HCT116 (cell line): ENCODE data around the gene ATG9A. TPM values are rescaled to one million over a fixed set of nuclear protein-coding genes. Genes with fewer than 3 reads are reported as not detected.

Experiments used
- ATAC-seq: fragments of 200-7000 bp; cut with Tn5 transposase; 2 replicates; pipeline ENCODE4 v1.9.1; 2020; ENCODE audit warnings: mild to moderate bottlenecking, moderate library complexity
- BruUV-seq: library from RNA; stranded (reverse); fragments of 400-500 nt; replicated peaks from 2 replicates; lab custom pipeline; 2021; lab: Mats Ljungman, UMichigan
- CTCF ChIA-PET: fragments of 300-600 bp; sonication (Branson Sonifier 250); formaldehyde crosslinking; loops from one replicate; lab custom pipeline; 2021; ENCODE audit warnings: antibody characterized with exemption; lab: Charles Lee
- POLR2A ChIA-PET: fragments of 300-600, 350-600 bp; sonication (Branson Sonifier 250); formaldehyde crosslinking; loops from one replicate; lab custom pipeline; 2021; ENCODE audit warnings: antibody characterized with exemption; lab: Charles Lee
- RAD21 ChIA-PET, 2 experiments: fragments of 300-600 bp; sonication (Branson Sonifier 250); formaldehyde crosslinking; loops; one replicate each; lab custom pipeline; 2023; ENCODE audit warnings: low total read pairs in 2 of 2; ENCODE audit not compliant: uncharacterized antibody in 2 of 2, unreplicated experiment in 2 of 2, low non-redundant PET in 1 of 2; lab: Charles Lee
- DNase-seq: peaks from one replicate; pipeline ENCODE4 v3.0.0-alpha.2; 2010; ENCODE audit warnings: low read depth, low spot score
- H2AFZ ChIP-seq: fragments of 200-600 bp; shearing (Covaris generic), sonication (generic); 2 replicates; pipeline ENCODE4 v1.6.1; 2017; ENCODE audit warnings: low read depth, mixed run types, mixed read lengths, antibody characterized with exemption, low read length; ENCODE audit not compliant: poor library complexity, severe bottlenecking
- H3K27ac ChIP-seq: 2 replicates; pipeline ENCODE4 v1.5.1; 2012; ENCODE audit warnings: low read depth, low read length
- H3K27me3 ChIP-seq: fragments of 200-600 bp; sonication (generic); 2 replicates; pipeline ENCODE4 v1.6.1; 2016; ENCODE audit warnings: mixed run types, low read length, mixed read lengths; ENCODE audit not compliant: insufficient read depth
- H3K36me3 ChIP-seq, 2 experiments: fragments of 200-500 bp in 1 of 2; fragments of 200-600 bp in 1 of 2; sonication (Bioruptor generic) in 1 of 2; sonication (generic) in 1 of 2; 2 replicates each; pipeline versions ENCODE4 v1.5.1 to v1.6.1; 2014 to 2016; ENCODE audit warnings: low read length in 2 of 2, inconsistent platforms in 1 of 2, mixed read lengths in 1 of 2, mixed run types in 1 of 2; ENCODE audit not compliant: insufficient read depth in 2 of 2, control insufficient read depth in 1 of 2
- H3K4me1 ChIP-seq, 2 experiments: fragments of 200-600 bp in 1 of 2; sonication (generic) in 1 of 2; 2 replicates each; pipeline versions ENCODE4 v1.5.1 to v1.6.1; 2012 to 2017; ENCODE audit warnings: low read length in 2 of 2, inconsistent platforms in 1 of 2, mild to moderate bottlenecking in 1 of 2, mixed read lengths in 1 of 2, mixed run types in 1 of 2, moderate library complexity in 1 of 2; ENCODE audit not compliant: insufficient read depth in 2 of 2, control insufficient read depth in 1 of 2
- H3K4me2 ChIP-seq: fragments of 200-600 bp; sonication (generic); 2 replicates; pipeline ENCODE4 v1.6.1; 2017; ENCODE audit warnings: mixed run types, low read length, mixed read lengths
- H3K4me3 ChIP-seq, 2 experiments: fragments of 200-600 bp in 1 of 2; sonication (generic) in 1 of 2; replicated peaks in 1 of 2; 2 replicates each; pipeline ENCODE4 v1.5.1; 2011 to 2016; ENCODE audit warnings: low read length in 2 of 2, control low read depth in 1 of 2, low read depth in 1 of 2, mild to moderate bottlenecking in 1 of 2, mixed read lengths in 1 of 2, mixed run types in 1 of 2
- H3K79me2 ChIP-seq: fragments of 200-600 bp; sonication (generic); 2 replicates; pipeline ENCODE4 v1.6.1; 2017; ENCODE audit warnings: mild to moderate bottlenecking, mixed run types, low read length, moderate library complexity, mixed read lengths; ENCODE audit not compliant: insufficient read depth
- H3K9ac ChIP-seq: fragments of 200-600 bp; sonication (generic); 2 replicates; pipeline ENCODE4 v1.6.1; 2016; ENCODE audit warnings: low read length, mixed read lengths
- H3K9me2 ChIP-seq: fragments of 200-600 bp; sonication (generic), shearing (Covaris generic); 2 replicates; pipeline ENCODE4 v1.6.1; 2017; ENCODE audit warnings: mixed run types, mild to moderate bottlenecking, moderate library complexity; ENCODE audit not compliant: insufficient read depth
- H3K9me3 ChIP-seq, 2 experiments: fragments of 200-500 bp in 1 of 2; fragments of 200-600 bp in 1 of 2; sonication (Bioruptor generic) in 1 of 2; sonication (generic) in 1 of 2; 2 replicates each; pipeline ENCODE4 v1.6.1; 2014 to 2017; ENCODE audit warnings: low read length in 2 of 2, mixed read lengths in 2 of 2, inconsistent platforms in 1 of 2, low read depth in 1 of 2, mild to moderate bottlenecking in 1 of 2, mixed run types in 1 of 2, moderate library complexity in 1 of 2; ENCODE audit not compliant: control insufficient read depth in 1 of 2, insufficient read depth in 1 of 2
- H4K20me1 ChIP-seq: fragments of 200-600 bp; sonication (generic), shearing (Covaris generic); 2 replicates; pipeline ENCODE4 v1.6.1; 2017; ENCODE audit warnings: mixed run types, mild to moderate bottlenecking, moderate library complexity; ENCODE audit not compliant: insufficient read depth
- ATF3 ChIP-seq: IDR thresholded peaks from 2 replicates; pipeline ENCODE4 v1.6.1; 2012
- CBX3 ChIP-seq: IDR thresholded peaks from 2 replicates; pipeline ENCODE4 v1.6.1; 2012; ENCODE audit warnings: low read depth
- CEBPB ChIP-seq: IDR thresholded peaks from 2 replicates; pipeline ENCODE4 v1.6.1; 2012; ENCODE audit warnings: low read depth
- CTCF ChIP-seq, 3 experiments: fragments of 200-600 bp in 1 of 3; sonication (generic) in 1 of 3; IDR thresholded peaks in 2 of 3; conservative IDR thresholded peaks in 1 of 3; 2 replicates each; pipeline ENCODE4 v1.5.1; 2012 to 2017; ENCODE audit warnings: low read depth in 2 of 3, low read length in 2 of 3, antibody characterized with exemption in 1 of 3, borderline replicate concordance in 1 of 3, control low read depth in 1 of 3, mild to moderate bottlenecking in 1 of 3, mixed read lengths in 1 of 3, mixed run types in 1 of 3, moderate library complexity in 1 of 3; ENCODE audit not compliant: insufficient read depth in 1 of 3
- EGR1 ChIP-seq: IDR thresholded peaks from 2 replicates; pipeline ENCODE4 v1.6.1; 2012; ENCODE audit warnings: low read depth
- ELF1 ChIP-seq: IDR thresholded peaks from 2 replicates; pipeline ENCODE4 v1.6.1; 2012; ENCODE audit warnings: low read depth, borderline replicate concordance
- EZH2phosphoT487 ChIP-seq: fragments of 200-600 bp; IDR thresholded peaks from 2 replicates; pipeline ENCODE4 v1.6.1; 2018; ENCODE audit warnings: antibody characterized with exemption, borderline replicate concordance
- JUND ChIP-seq: IDR thresholded peaks from 2 replicates; pipeline ENCODE4 v1.6.1; 2012
- MAX ChIP-seq: IDR thresholded peaks from 2 replicates; pipeline ENCODE4 v1.6.1; 2012
- POLR2A ChIP-seq: IDR thresholded peaks from 2 replicates; pipeline ENCODE4 v1.7.0; 2011; ENCODE audit warnings: borderline replicate concordance; ENCODE audit not compliant: insufficient read depth, insufficient read length; ENCODE audit errors: extremely low read depth
- RAD21 ChIP-seq: IDR thresholded peaks from 2 replicates; pipeline ENCODE4 v1.6.1; 2012; ENCODE audit warnings: low read depth, mild to moderate bottlenecking
- SIN3A ChIP-seq: IDR thresholded peaks from 2 replicates; pipeline ENCODE4 v1.6.1; 2012; ENCODE audit warnings: low read depth
- SP1 ChIP-seq: IDR thresholded peaks from 2 replicates; pipeline ENCODE4 v1.6.1; 2012; ENCODE audit warnings: low read depth
- TCF7L2 ChIP-seq: IDR thresholded peaks from 2 replicates; pipeline ENCODE4 v1.7.0; 2011; ENCODE audit warnings: borderline replicate concordance, inconsistent platforms; ENCODE audit not compliant: insufficient read depth, insufficient read length; ENCODE audit errors: extremely low read depth
- YY1 ChIP-seq: IDR thresholded peaks from 2 replicates; pipeline ENCODE4 v1.6.1; 2011; ENCODE audit warnings: low read length, low read depth, moderate library complexity, mild to moderate bottlenecking; ENCODE audit not compliant: insufficient replicate concordance; ENCODE audit errors: extremely low read depth
- ZFX ChIP-seq: fragments of 450-650 bp; IDR thresholded peaks from 2 replicates; pipeline ENCODE4 v1.6.1; 2017
- ZNF274 ChIP-seq: fragments of 200-500 bp; sonication (Bioruptor generic); IDR thresholded peaks from 2 replicates; pipeline ENCODE4 v1.6.1; 2014; ENCODE audit warnings: mild to moderate bottlenecking, low read depth, low read length, inconsistent platforms
- intact Hi-C: fragments of 100-400 bp; cut with micrococcal nuclease; formaldehyde crosslinking; loops from 2 replicates; pipeline ENCODE4 v1.10.0; 2022
- total RNA-seq: library from RNA; stranded (reverse); gene quantifications from one replicate; pipeline ENCODE4 v1.2.1, GENCODE V29; 2021; ENCODE audit not compliant: unreplicated experiment

The ATG9A gene
- total RNA-seq, 1 experiment from 2014 or later = 51.8 TPM

GRCh38 chr2:219214141-219214540 is 15.3 kb downstream of the ATG9A start:
- Histone ChIP-seq H3K4me2 (no peak overlapping the region), H3K27ac (no peak overlapping the region), H3K9me3 (no peaks in the 10 kb centered on the region), H4K20me1 (no peaks in the 10 kb centered on the region), H3K4me1 (peaks cover 6 to 30% of the 10 kb centered on the region in 2 experiments; a peak in 3 of 4 replicates), H3K9ac (no peak overlapping the region), H3K9me2 (no peaks in the 10 kb centered on the region), H3K79me2 (no peaks in the 10 kb centered on the region), H3K36me3 (peaks cover 2 to 17% of the 10 kb centered on the region in 2 experiments; a peak in 3 of 4 replicates), H2AFZ (no peak overlapping the region), H3K4me3 (no peak overlapping the region), H3K27me3 (no peaks in the 10 kb centered on the region)
- ATAC-seq (no peak), DNase-seq (no peak)
- RAD21 ChIA-PET = no interaction called here
- no TSS peak for BruUV-seq
- TF ChIP-seq EZH2phosphoT487 (no peak), CBX3 (no peak), ATF3 (no peak), ZFX (no peak), YY1 (no peak), POLR2A (no peak), RAD21 (no peak), TCF7L2 (no peak), ZNF274 (no peak), CTCF (IDR thresholded peaks at IDR 0.05 in 2 of 3, conservative IDR thresholded peaks at IDR 0.05 in 1 of 3; ENCODE audit: borderline replicate concordance in 1 of 3, insufficient read depth in 1 of 3, low read depth in 2 of 3, low read length in 2 of 3) (no peak), SIN3A (no peak), CEBPB (no peak), JUND (no peak), MAX (no peak), EGR1 (no peak), SP1 (no peak), ELF1 (no peak)
- intact Hi-C loops = no loop called here
- POLR2A ChIA-PET = no interaction called here
- CTCF ChIA-PET = no interaction called here
